Skeletal muscle tissue (tissue), 4 donors: ENCODE data around the gene HPS1. TPM values are rescaled to one million over a fixed set of nuclear protein-coding genes. Genes with fewer than 3 reads are reported as not detected.

Source experiments
- H3K27ac ChIP-seq: one replicate; pipeline ENCODE4 v1.7.0; 2013; ENCODE audit warnings: mild to moderate bottlenecking, low read depth, low read length, inconsistent platforms
- H3K27me3 ChIP-seq, 3 donors: one replicate each; pipeline ENCODE4 v1.7.0; 2013; ENCODE audit warnings: low read length in 3 of 3; ENCODE audit not compliant: control insufficient read depth in 3 of 3, insufficient read depth in 3 of 3
- H3K36me3 ChIP-seq, 3 donors: one replicate each; pipeline ENCODE4 v1.7.0; 2013; ENCODE audit warnings: low read length in 3 of 3; ENCODE audit not compliant: control insufficient read depth in 3 of 3, insufficient read depth in 3 of 3
- H3K4me1 ChIP-seq, 3 donors: one replicate each; pipeline ENCODE4 v1.7.0; 2013; ENCODE audit warnings: low read length in 3 of 3, mild to moderate bottlenecking in 3 of 3; ENCODE audit not compliant: control insufficient read depth in 3 of 3, insufficient read depth in 3 of 3
- H3K4me3 ChIP-seq, 3 donors: one replicate each; pipeline ENCODE4 v1.7.0; 2013; ENCODE audit warnings: low read length in 3 of 3
- H3K9ac ChIP-seq, 3 donors: one replicate each; pipeline ENCODE4 v1.7.0; 2013; ENCODE audit warnings: low read length in 3 of 3, mild to moderate bottlenecking in 3 of 3, moderate library complexity in 2 of 3, low read depth in 1 of 3
- H3K9me3 ChIP-seq, 3 donors: one replicate each; pipeline ENCODE4 v1.7.0; 2013; ENCODE audit warnings: low read length in 3 of 3; ENCODE audit not compliant: control insufficient read depth in 3 of 3
- total RNA-seq: library from RNA; depleted of rRNA; stranded (reverse); fragments of >200 nt; gene quantifications from one replicate; pipeline ENCODE4 v1.2.3, GENCODE V29; 2014
- donor health status: Osteomylitis.

The HPS1 gene
- 8.9 TPM for total RNA-seq

GRCh38 chr10:98446661-98447221 lies at the start of gene HPS1:
Gene HPS1, minus strand, starts transcription at chr10:98446935. Its CDS starts 3,695 bp downstream, at chr10:98443240.
- peaks cover 5 to 7% (median 5%) of the 10 kb centered on the region in 3 donors for H3K4me1 ChIP-seq

GRCh38 chr10:98492763-98493162 lies 46.0 kb upstream of the HPS1 start:
- Histone ChIP-seq H3K9ac (no peak overlapping the region), H3K27ac (no peak overlapping the region), H3K36me3 (no peaks in the 10 kb centered on the region), H3K27me3 (no peaks in the 10 kb centered on the region), H3K4me1 (peaks cover 0 to 2% (median 0%) of the 10 kb centered on the region in 3 donors), H3K4me3 (no peak overlapping the region), H3K9me3 (peaks cover 0 to 2% (median 2%) of the 10 kb centered on the region in 3 donors)

More at GRCh38 chr10:98446661-98447221, at the start of gene HPS1:
- Histone ChIP-seq H3K9me3 (no peaks in the 10 kb centered on the region), H3K9ac (peak within 1 kb of the TSS; percentile 86 to 94 (median 92)), H3K4me3 (peak within 1 kb of the TSS; percentile 91 to 92 (median 92)), H3K27ac (peak within 1 kb of the TSS; percentile 87), H3K36me3 (peaks cover 7 to 23% (median 9%) of the 10 kb centered on the region in 3 donors), H3K27me3 (no peaks in the 10 kb centered on the region)

- Histone ChIP-seq H3K9me3 (peaks cover 0 to 2% (median 0%) of the 10 kb centered on the region in 3 donors), H3K9ac (no peak overlapping the region), H3K4me3 (no peak overlapping the region), H3K27ac (no peak overlapping the region), H3K4me1 (peaks cover 0 to 4% (median 2%) of the 10 kb centered on the region in 3 donors), H3K27me3 (no peaks in the 10 kb centered on the region), H3K36me3 (no peaks in the 10 kb centered on the region)
Measured at GRCh38 chr10:98489561-98490481, 43.1 kb upstream of the HPS1 start.

GRCh38 chr10:98488669-98489430 lies 42.1 kb upstream of the HPS1 start:
- Histone ChIP-seq H3K27ac (no peak overlapping the region), H3K36me3 (no peaks in the 10 kb centered on the region), H3K9me3 (peaks cover 0 to 2% (median 0%) of the 10 kb centered on the region in 3 donors), H3K4me1 (peaks cover 0 to 4% (median 2%) of the 10 kb centered on the region in 3 donors), H3K27me3 (no peaks in the 10 kb centered on the region), H3K4me3 (no peak overlapping the region), H3K9ac (no peak overlapping the region)

GRCh38 chr10:98487649-98488048 lies 40.9 kb upstream of the HPS1 start:
- Histone ChIP-seq H3K27me3 (no peaks in the 10 kb centered on the region), H3K36me3 (no peaks in the 10 kb centered on the region), H3K4me3 (no peak overlapping the region), H3K9me3 (no peaks in the 10 kb centered on the region), H3K27ac (no peak overlapping the region), H3K4me1 (peaks cover 0 to 4% (median 2%) of the 10 kb centered on the region in 3 donors), H3K9ac (no peak overlapping the region)

- Histone ChIP-seq H3K4me3 (no peak overlapping the region), H3K4me1 (peaks cover 0 to 4% (median 2%) of the 10 kb centered on the region in 3 donors), H3K27me3 (no peaks in the 10 kb centered on the region), H3K9me3 (no peaks in the 10 kb centered on the region), H3K27ac (peak overlapping the region; percentile 7), H3K36me3 (no peaks in the 10 kb centered on the region), H3K9ac (no peak overlapping the region)
Measured at GRCh38 chr10:98486421-98486820, 39.7 kb upstream of the HPS1 start.

- no peaks in the 10 kb centered on the region for H3K27me3 ChIP-seq
- H3K9ac ChIP-seq, result no peak overlapping the region
- H3K36me3 ChIP-seq, result no peaks in the 10 kb centered on the region
- H3K9me3 ChIP-seq, result no peaks in the 10 kb centered on the region
- no peak overlapping the region for H3K27ac ChIP-seq
- no peak overlapping the region for H3K4me3 ChIP-seq
- H3K4me1 ChIP-seq, result peaks cover 0 to 4% (median 2%) of the 10 kb centered on the region in 3 donors
Measured at GRCh38 chr10:98485959-98486358, 39.2 kb upstream of the HPS1 start.

GRCh38 chr10:98483658-98484057 lies 36.9 kb upstream of the HPS1 start:
- Histone ChIP-seq H3K27ac (no peak overlapping the region), H3K9me3 (no peaks in the 10 kb centered on the region), H3K9ac (no peak overlapping the region), H3K27me3 (no peaks in the 10 kb centered on the region), H3K4me1 (peaks cover 0 to 4% (median 0%) of the 10 kb centered on the region in 3 donors), H3K4me3 (no peak overlapping the region), H3K36me3 (no peaks in the 10 kb centered on the region)

- no peaks in the 10 kb centered on the region for H3K36me3 ChIP-seq
- H3K27ac ChIP-seq, result no peak overlapping the region
- H3K9me3 ChIP-seq, result no peaks in the 10 kb centered on the region
- peaks cover 0 to 4% (median 0%) of the 10 kb centered on the region in 3 donors for H3K4me1 ChIP-seq
- H3K9ac ChIP-seq, result no peak overlapping the region
- no peak overlapping the region for H3K4me3 ChIP-seq
- H3K27me3 ChIP-seq, result no peaks in the 10 kb centered on the region
Measured at GRCh38 chr10:98482096-98482495, 35.4 kb upstream of the HPS1 start.
